Colonic mucosa (tissue), 4 donors: ENCODE measurements around the gene CHDH. TPM values are rescaled to one million over a fixed set of nuclear protein-coding genes. Genes with fewer than 3 reads are reported as not detected.

Experiments
- DNase-seq: peaks from one replicate; pipeline ENCODE4 v3.0.0-alpha.2; 2020
- H3K27ac ChIP-seq: fragments of 200-600 bp; one replicate; pipeline ENCODE4 v1.8.0; 2021
- H3K27me3 ChIP-seq: fragments of 200-600 bp; one replicate; pipeline ENCODE4 v1.8.0; 2021
- H3K36me3 ChIP-seq: fragments of 200-600 bp; one replicate; pipeline ENCODE4 v1.8.0; 2021
- H3K4me1 ChIP-seq: fragments of 200-600 bp; one replicate; pipeline ENCODE4 v1.8.0; 2021; ENCODE audit warnings: mild to moderate bottlenecking
- H3K4me3 ChIP-seq: fragments of 200-600 bp; one replicate; pipeline ENCODE4 v1.8.0; 2021
- H3K9ac ChIP-seq, 2 donors: one replicate each; pipeline ENCODE4 v1.7.0; 2013; ENCODE audit warnings: control low read depth in 2 of 2, low read depth in 2 of 2, low read length in 2 of 2
- H3K9me3 ChIP-seq: fragments of 200-600 bp; one replicate; pipeline ENCODE4 v1.8.0; 2021
- CTCF ChIP-seq: fragments of 200-600 bp; IDR thresholded peaks from one replicate; pipeline ENCODE4 v1.8.0; 2022; ENCODE audit warnings: antibody characterized with exemption, mild to moderate bottlenecking
- intact Hi-C: fragments of 100-400 bp; cut with DNase I; formaldehyde crosslinking; loops from one replicate; pipeline ENCODE4 v1.14.1; 2022
- total RNA-seq, 2 donors: library from RNA; stranded (reverse); fragmentation: NEBNext Ultra II Directional in 1 of 2; extraction: Animal tissue kit (Norgen Biotek cat#: 25700) in 1 of 2; gene quantifications; one replicate each; pipeline ENCODE4 v1.2.1, GENCODE V29; 2021
- donor health status: healthy.
- donor health status: DM: no; HTN: no; CAD: no.
- donor health status: DM: no; HTN: no; CAD: no.

CHDH gene
- total RNA-seq, 2 donors from 2014 or later = 41.5 to 48.6 TPM

- Histone ChIP-seq H3K27ac (no peak overlapping the region), H3K36me3 (no peaks in the 10 kb centered on the region), H3K4me3 (no peak overlapping the region), H3K9me3 (no peaks in the 10 kb centered on the region), H3K4me1 (no peaks in the 10 kb centered on the region), H3K9ac (no peak overlapping the region), H3K27me3 (no peaks in the 10 kb centered on the region)
- intact Hi-C loops = no loop called here
- DNase-seq = no peak
- no peak for TF ChIP-seq CTCF
Observed at GRCh38 chr3:53823026-53823955, 22.9 kb downstream of the CHDH start.

GRCh38 chr3:53822331-53822741 lies 23.9 kb downstream of the CHDH start:
- intact Hi-C loops = no loop called here
- no peaks in the 10 kb centered on the region for H3K9me3 ChIP-seq
- TF ChIP-seq CTCF = no peak
- no peak overlapping the region for H3K4me3 ChIP-seq
- no peak for DNase-seq
- H3K9ac ChIP-seq = no peak overlapping the region
- H3K36me3 ChIP-seq = no peaks in the 10 kb centered on the region
- no peaks in the 10 kb centered on the region for H3K4me1 ChIP-seq
- H3K27ac ChIP-seq = no peak overlapping the region
- H3K27me3 ChIP-seq = no peaks in the 10 kb centered on the region

GRCh38 chr3:53821631-53822121 lies 24.5 kb downstream of the CHDH start:
- intact Hi-C loops = no loop called here
- Histone ChIP-seq H3K4me3 (no peak overlapping the region), H3K27me3 (no peaks in the 10 kb centered on the region), H3K9me3 (no peaks in the 10 kb centered on the region), H3K36me3 (no peaks in the 10 kb centered on the region), H3K27ac (no peak overlapping the region), H3K9ac (no peak overlapping the region), H3K4me1 (no peaks in the 10 kb centered on the region)
- TF ChIP-seq CTCF = no peak
- no peak for DNase-seq

- Histone ChIP-seq H3K9me3 (no peaks in the 10 kb centered on the region), H3K4me1 (no peaks in the 10 kb centered on the region), H3K27me3 (no peaks in the 10 kb centered on the region), H3K27ac (no peak overlapping the region), H3K9ac (no peak overlapping the region), H3K4me3 (no peak overlapping the region), H3K36me3 (no peaks in the 10 kb centered on the region)
- intact Hi-C loops = no loop called here
- no peak for DNase-seq
- TF ChIP-seq CTCF = no peak
Observed at GRCh38 chr3:53820756-53821580, 25.3 kb downstream of the CHDH start.

- intact Hi-C loops = no loop called here
- H3K27ac ChIP-seq = no peak overlapping the region
- H3K9me3 ChIP-seq = no peaks in the 10 kb centered on the region
- no peak for TF ChIP-seq CTCF
- no peak overlapping the region for H3K4me3 ChIP-seq
- H3K36me3 ChIP-seq = no peaks in the 10 kb centered on the region
- no peaks in the 10 kb centered on the region for H3K27me3 ChIP-seq
- H3K4me1 ChIP-seq = no peaks in the 10 kb centered on the region
- DNase-seq = no peak
- H3K9ac ChIP-seq = no peak overlapping the region
Observed at GRCh38 chr3:53820084-53820483, 26.1 kb downstream of the CHDH start.
